ENCODE measurements around the gene FARS2. TPM values are rescaled to one million over a fixed set of nuclear protein-coding genes. Genes with fewer than 3 reads are reported as not detected.

Gene FARS2
- total RNA-seq, 1 experiment from 2014 or later: 13.8 TPM

- Histone ChIP-seq H3K9ac (ENCODE audit: low read length) (no peak overlapping the region), H2AFZ (ENCODE audit: low read depth, low read length, poor library complexity, severe bottlenecking) (no peak overlapping the region), H3K79me2 (ENCODE audit: insufficient read depth, low read length) (no peaks in the 10 kb centered on the region; the same call in 1 of the 2 replicates), H3K4me3 (replicated peaks in 1 of 2; ENCODE audit: low read depth in 1 of 2, low read length in 2 of 2) (no peak overlapping the region), H3K9me3 (ENCODE audit: control insufficient read depth in 1 of 2, insufficient read depth in 1 of 2, low read depth in 1 of 2, low read length in 2 of 2) (no peaks in the 10 kb centered on the region), H3K36me3 (ENCODE audit: control insufficient read depth in 1 of 2, insufficient read depth in 2 of 2, low read length in 2 of 2) (no peaks in the 10 kb centered on the region), H3K27ac (ENCODE audit: low read depth, low read length) (no peak overlapping the region), H4K20me1 (ENCODE audit: insufficient read depth) (no peaks in the 10 kb centered on the region), H3K27me3 (ENCODE audit: insufficient read depth, low read length) (no peaks in the 10 kb centered on the region), H3K9me2 (ENCODE audit: insufficient read depth) (no peaks in the 10 kb centered on the region), H3K4me1 (ENCODE audit: control insufficient read depth in 1 of 2, insufficient read depth in 2 of 2, low read length in 2 of 2) (no peaks in the 10 kb centered on the region), H3K4me2 (ENCODE audit: low read length) (no peak overlapping the region)
- DNase-seq (ENCODE audit: low read depth, low spot score) (no peak), ATAC-seq (no peak)
- no TSS peak for BruUV-seq (replicated peaks)
- ChIA-PET CTCF (interaction anchor here (1.6 kb wide), 1 partner anchor 190 kb away, joined by 3 read pairs; no protein-coding TSS in a partner anchor), RAD21 (ENCODE audit: low non-redundant PET in 1 of 2, low total read pairs in 2 of 2, uncharacterized antibody in 2 of 2, unreplicated experiment in 2 of 2) (no interaction called here), POLR2A (no interaction called here)
- no peak for TF ChIP-seq CEBPB (IDR thresholded peaks at IDR 0.05; ENCODE audit: low read depth)
- TF ChIP-seq SRF (IDR thresholded peaks at IDR 0.05; ENCODE audit: low read depth): no peak
- TF ChIP-seq POLR2AphosphoS5 (IDR thresholded peaks at IDR 0.05; ENCODE audit: low read depth, low read length): no peak
- no peak for TF ChIP-seq ATF3 (IDR thresholded peaks at IDR 0.05)
- no peak for TF ChIP-seq ZNF274 (IDR thresholded peaks at IDR 0.05; ENCODE audit: low read depth, low read length)
- no peak for TF ChIP-seq ZFX (IDR thresholded peaks at IDR 0.05)
- no peak for TF ChIP-seq ELF1 (IDR thresholded peaks at IDR 0.05; ENCODE audit: borderline replicate concordance, low read depth)
- no peak for TF ChIP-seq TCF7L2 (IDR thresholded peaks at IDR 0.05; ENCODE audit: borderline replicate concordance, extremely low read depth, insufficient read depth, insufficient read length)
- TF ChIP-seq EZH2 (IDR thresholded peaks at IDR 0.05): no peak
- intact Hi-C loops (cut with micrococcal nuclease): no loop called here
Observed at GRCh38 chr6:5334341-5334740, 73.0 kb downstream of the FARS2 start.

DNA sequence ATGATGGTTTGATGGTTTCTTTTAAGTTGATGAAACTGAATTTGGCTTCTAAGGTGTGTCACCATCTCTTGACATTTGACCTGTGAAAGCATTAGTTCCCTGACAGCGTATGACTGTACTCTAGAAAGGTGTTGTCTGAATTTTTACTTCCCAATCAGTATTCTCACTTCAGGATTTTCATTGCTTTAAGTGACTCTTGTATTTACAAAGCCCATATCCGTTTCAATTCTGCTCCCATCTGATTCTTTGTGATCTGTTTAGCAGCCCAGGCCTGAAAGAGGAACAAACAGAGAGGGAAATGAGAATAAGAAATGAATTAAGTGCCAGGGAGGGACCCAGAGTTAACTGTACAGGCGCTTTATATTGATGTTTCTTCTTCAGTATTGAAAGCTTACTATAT lies 73.7 kb downstream of the FARS2 start:
- H3K4me2 ChIP-seq (ENCODE audit: low read length): no peak overlapping the region
- RAD21 ChIA-PET (ENCODE audit: low non-redundant PET in 1 of 2, low total read pairs in 2 of 2, uncharacterized antibody in 2 of 2, unreplicated experiment in 2 of 2): no interaction called here
- ATAC-seq: no peak
- no peaks in the 10 kb centered on the region; the same call in 1 of the 2 replicates for H3K79me2 ChIP-seq (ENCODE audit: insufficient read depth, low read length)
- H3K27me3 ChIP-seq (ENCODE audit: insufficient read depth, low read length): no peaks in the 10 kb centered on the region
- POLR2A ChIA-PET: no interaction called here
- H3K4me3 ChIP-seq (replicated peaks in 1 of 2; ENCODE audit: low read depth in 1 of 2, low read length in 2 of 2): no peak overlapping the region
- CTCF ChIA-PET: interaction anchor here (1.6 kb wide), 1 partner anchor 191 kb away, joined by 3 read pairs; no protein-coding TSS in a partner anchor
- no peak overlapping the region for H3K27ac ChIP-seq (ENCODE audit: low read depth, low read length)
- BruUV-seq (replicated peaks): no TSS peak
- H3K4me1 ChIP-seq (ENCODE audit: control insufficient read depth in 1 of 2, insufficient read depth in 2 of 2, low read length in 2 of 2): no peaks in the 10 kb centered on the region
- H3K9me3 ChIP-seq (ENCODE audit: control insufficient read depth in 1 of 2, insufficient read depth in 1 of 2, low read depth in 1 of 2, low read length in 2 of 2): no peaks in the 10 kb centered on the region
- DNase-seq (ENCODE audit: low read depth, low spot score): no peak
- no peak overlapping the region for H3K9ac ChIP-seq (ENCODE audit: low read length)
- TF ChIP-seq ZBTB33 (IDR thresholded peaks at IDR 0.05; ENCODE audit: extremely low read depth, insufficient replicate concordance, low read length): no peak
- TF ChIP-seq POLR2A (IDR thresholded peaks at IDR 0.05; ENCODE audit: borderline replicate concordance, extremely low read depth, insufficient read depth, insufficient read length): no peak
- no peak for TF ChIP-seq JUND (IDR thresholded peaks at IDR 0.05)
- no peaks in the 10 kb centered on the region for H3K36me3 ChIP-seq (ENCODE audit: control insufficient read depth in 1 of 2, insufficient read depth in 2 of 2, low read length in 2 of 2)
- H3K9me2 ChIP-seq (ENCODE audit: insufficient read depth): no peaks in the 10 kb centered on the region
- intact Hi-C loops (cut with micrococcal nuclease): no loop called here
- H2AFZ ChIP-seq (ENCODE audit: low read depth, low read length, poor library complexity, severe bottlenecking): no peak overlapping the region
- no peaks in the 10 kb centered on the region for H4K20me1 ChIP-seq (ENCODE audit: insufficient read depth)

Measured in HCT116 (cell line).